ENCODE data around the gene SDHB.

The SDHB gene

GRCh38 chr1:17052038-17052437 lies 1.8 kb downstream of the SDHB start:
- Histone ChIP-seq H4K8ac (ENCODE audit: low read depth, low read length) (no peak overlapping the region), H2BK15ac (replicated peaks; ENCODE audit: low read depth) (no peak overlapping the region), H3K9ac (ENCODE audit: low read length) (no peak overlapping the region), H3K56ac (ENCODE audit: low read length) (no peak overlapping the region), H3K18ac (ENCODE audit: low read length) (no peak overlapping the region), H3K4ac (ENCODE audit: low read depth, low read length) (no peak overlapping the region), H4K5ac (ENCODE audit: low read length) (no peak overlapping the region), H3K36me3 (ENCODE audit: control insufficient read depth, insufficient read depth, low read length) (no peaks in the 10 kb centered on the region), H3K4me3 (ENCODE audit: low read length) (no peak overlapping the region), H3K79me1 (ENCODE audit: low read length) (peaks cover 9% of the 10 kb centered on the region), H2BK120ac (ENCODE audit: low read depth, low read length) (no peak overlapping the region), H3K23ac (ENCODE audit: low read length) (no peak overlapping the region), H3K79me2 (ENCODE audit: control insufficient read depth, insufficient read depth, low read length) (peaks cover 21% of the 10 kb centered on the region), H2AK5ac (ENCODE audit: low read length) (no peak overlapping the region), H3K27ac (ENCODE audit: low read depth, low read length) (no peak overlapping the region), H2BK5ac (ENCODE audit: low read length) (no peak overlapping the region), H3K4me1 (ENCODE audit: control insufficient read depth, low read depth, low read length) (peaks cover 3% of the 10 kb centered on the region), H3K27me3 (ENCODE audit: insufficient read depth, low read length, poor library complexity) (no peaks in the 10 kb centered on the region), H3K4me2 (ENCODE audit: low read length) (no peak overlapping the region)
- no CpG with 5 or more reads among the region's 1 CpG for WGBS (ENCODE audit: extremely low coverage, insufficient coverage, low lambda C conversion rate)
- DNase-seq: no peak

GRCh38 chr1:17047924-17048323 lies 5.9 kb downstream of the SDHB start:
- Histone ChIP-seq H3K4me3 (ENCODE audit: low read length) (no peak overlapping the region), H3K56ac (ENCODE audit: low read length) (no peak overlapping the region), H3K79me1 (ENCODE audit: low read length) (peaks cover 3% of the 10 kb centered on the region), H3K4me2 (ENCODE audit: low read length) (no peak overlapping the region), H3K79me2 (ENCODE audit: control insufficient read depth, insufficient read depth, low read length) (peaks cover 13% of the 10 kb centered on the region), H2BK5ac (ENCODE audit: low read length) (no peak overlapping the region), H3K27me3 (ENCODE audit: insufficient read depth, low read length, poor library complexity) (no peaks in the 10 kb centered on the region), H2AK5ac (ENCODE audit: low read length) (no peak overlapping the region), H3K27ac (ENCODE audit: low read depth, low read length) (no peak overlapping the region), H3K4me1 (ENCODE audit: control insufficient read depth, low read depth, low read length) (peaks cover 1% of the 10 kb centered on the region), H2BK15ac (replicated peaks; ENCODE audit: low read depth) (no peak overlapping the region), H3K4ac (ENCODE audit: low read depth, low read length) (no peak overlapping the region), H3K18ac (ENCODE audit: low read length) (no peak overlapping the region), H3K9ac (ENCODE audit: low read length) (no peak overlapping the region), H4K5ac (ENCODE audit: low read length) (no peak overlapping the region), H2BK120ac (ENCODE audit: low read depth, low read length) (no peak overlapping the region), H3K36me3 (ENCODE audit: control insufficient read depth, insufficient read depth, low read length) (no peaks in the 10 kb centered on the region), H3K23ac (ENCODE audit: low read length) (no peak overlapping the region), H4K8ac (ENCODE audit: low read depth, low read length) (no peak overlapping the region)
- DNase-seq: no peak
- no CpG with 5 or more reads among the region's 5 CpGs for WGBS (ENCODE audit: extremely low coverage, insufficient coverage, low lambda C conversion rate)

- DNase-seq: no peak
- no peak overlapping the region for H2AK5ac ChIP-seq (ENCODE audit: low read length)
- peaks cover 1% of the 10 kb centered on the region for H3K79me2 ChIP-seq (ENCODE audit: control insufficient read depth, insufficient read depth, low read length)
- H2BK120ac ChIP-seq (ENCODE audit: low read depth, low read length): no peak overlapping the region
- H3K27ac ChIP-seq (ENCODE audit: low read depth, low read length): no peak overlapping the region
- no peak overlapping the region for H4K5ac ChIP-seq (ENCODE audit: low read length)
- no peak overlapping the region for H3K18ac ChIP-seq (ENCODE audit: low read length)
- H3K27me3 ChIP-seq (ENCODE audit: insufficient read depth, low read length, poor library complexity): no peaks in the 10 kb centered on the region
- WGBS (ENCODE audit: extremely low coverage, insufficient coverage, low lambda C conversion rate): no CpG with 5 or more reads among the region's 3 CpGs
- no peak overlapping the region for H4K8ac ChIP-seq (ENCODE audit: low read depth, low read length)
- H3K56ac ChIP-seq (ENCODE audit: low read length): no peak overlapping the region
- H3K79me1 ChIP-seq (ENCODE audit: low read length): no peaks in the 10 kb centered on the region
- no peak overlapping the region for H3K23ac ChIP-seq (ENCODE audit: low read length)
- no peak overlapping the region for H3K4ac ChIP-seq (ENCODE audit: low read depth, low read length)
- H3K4me2 ChIP-seq (ENCODE audit: low read length): no peak overlapping the region
- H3K4me3 ChIP-seq (ENCODE audit: low read length): no peak overlapping the region
- no peaks in the 10 kb centered on the region for H3K36me3 ChIP-seq (ENCODE audit: control insufficient read depth, insufficient read depth, low read length)
- H3K4me1 ChIP-seq (ENCODE audit: control insufficient read depth, low read depth, low read length): no peaks in the 10 kb centered on the region
- no peak overlapping the region for H3K9ac ChIP-seq (ENCODE audit: low read length)
- no peak overlapping the region for H2BK5ac ChIP-seq (ENCODE audit: low read length)
- H2BK15ac ChIP-seq (replicated peaks; ENCODE audit: low read depth): no peak overlapping the region
Measured at GRCh38 chr1:17046334-17046657, 7.5 kb downstream of the SDHB start.

GRCh38 chr1:17045634-17046333 lies 8.0 kb downstream of the SDHB start:
- no peak overlapping the region for H3K18ac ChIP-seq (ENCODE audit: low read length)
- DNase-seq: peak; percentile 72
- H3K9ac ChIP-seq (ENCODE audit: low read length): no peak overlapping the region

GRCh38 chr1:17045150-17045549 lies 8.7 kb downstream of the SDHB start:
- H3K79me2 ChIP-seq (ENCODE audit: control insufficient read depth, insufficient read depth, low read length): no peaks in the 10 kb centered on the region
- H4K5ac ChIP-seq (ENCODE audit: low read length): no peak overlapping the region
- no peak overlapping the region for H3K4me2 ChIP-seq (ENCODE audit: low read length)
- no peak overlapping the region for H3K4me3 ChIP-seq (ENCODE audit: low read length)
- H3K4me1 ChIP-seq (ENCODE audit: control insufficient read depth, low read depth, low read length): no peaks in the 10 kb centered on the region
- H3K4ac ChIP-seq (ENCODE audit: low read depth, low read length): no peak overlapping the region
- no peak overlapping the region for H2BK15ac ChIP-seq (replicated peaks; ENCODE audit: low read depth)
- peaks cover 2% of the 10 kb centered on the region for H3K36me3 ChIP-seq (ENCODE audit: control insufficient read depth, insufficient read depth, low read length)
- H3K23ac ChIP-seq (ENCODE audit: low read length): no peak overlapping the region
- no peak for DNase-seq
- no peak overlapping the region for H2AK5ac ChIP-seq (ENCODE audit: low read length)
- H3K27me3 ChIP-seq (ENCODE audit: insufficient read depth, low read length, poor library complexity): no peaks in the 10 kb centered on the region
- no peak overlapping the region for H3K9ac ChIP-seq (ENCODE audit: low read length)
- H3K27ac ChIP-seq (ENCODE audit: low read depth, low read length): no peak overlapping the region
- no peak overlapping the region for H3K18ac ChIP-seq (ENCODE audit: low read length)
- no CpG with 5 or more reads among the region's 5 CpGs for WGBS (ENCODE audit: extremely low coverage, insufficient coverage, low lambda C conversion rate)
- no peak overlapping the region for H4K8ac ChIP-seq (ENCODE audit: low read depth, low read length)
- no peak overlapping the region for H3K56ac ChIP-seq (ENCODE audit: low read length)
- no peak overlapping the region for H2BK120ac ChIP-seq (ENCODE audit: low read depth, low read length)
- no peaks in the 10 kb centered on the region for H3K79me1 ChIP-seq (ENCODE audit: low read length)
- H2BK5ac ChIP-seq (ENCODE audit: low read length): no peak overlapping the region

More at GRCh38 chr1:17045634-17046333, 8.0 kb downstream of the SDHB start:
- Histone ChIP-seq H3K79me2 (ENCODE audit: control insufficient read depth, insufficient read depth, low read length) (no peaks in the 10 kb centered on the region), H4K5ac (ENCODE audit: low read length) (no peak overlapping the region), H3K4me2 (ENCODE audit: low read length) (no peak overlapping the region), H3K36me3 (ENCODE audit: control insufficient read depth, insufficient read depth, low read length) (no peaks in the 10 kb centered on the region), H3K4me3 (ENCODE audit: low read length) (no peak overlapping the region), H3K23ac (ENCODE audit: low read length) (no peak overlapping the region), H3K27ac (ENCODE audit: low read depth, low read length) (no peak overlapping the region), H2AK5ac (ENCODE audit: low read length) (no peak overlapping the region), H3K79me1 (ENCODE audit: low read length) (no peaks in the 10 kb centered on the region), H2BK5ac (ENCODE audit: low read length) (no peak overlapping the region), H4K8ac (ENCODE audit: low read depth, low read length) (no peak overlapping the region), H3K56ac (ENCODE audit: low read length) (no peak overlapping the region), H2BK120ac (ENCODE audit: low read depth, low read length) (no peak overlapping the region), H3K4ac (ENCODE audit: low read depth, low read length) (no peak overlapping the region), H3K27me3 (ENCODE audit: insufficient read depth, low read length, poor library complexity) (no peaks in the 10 kb centered on the region), H2BK15ac (replicated peaks; ENCODE audit: low read depth) (no peak overlapping the region), H3K4me1 (ENCODE audit: control insufficient read depth, low read depth, low read length) (no peaks in the 10 kb centered on the region)
- no CpG with 5 or more reads among the region's 9 CpGs for WGBS (ENCODE audit: extremely low coverage, insufficient coverage, low lambda C conversion rate)

GRCh38 chr1:17043676-17044075 lies 10.2 kb downstream of the SDHB start:
- no peak overlapping the region for H3K4me3 ChIP-seq (ENCODE audit: low read length)
- no peak overlapping the region for H3K9ac ChIP-seq (ENCODE audit: low read length)
- H3K56ac ChIP-seq (ENCODE audit: low read length): no peak overlapping the region
- WGBS (ENCODE audit: extremely low coverage, insufficient coverage, low lambda C conversion rate): no CpG with 5 or more reads among the region's 5 CpGs
- no peak overlapping the region for H4K5ac ChIP-seq (ENCODE audit: low read length)
- H2BK120ac ChIP-seq (ENCODE audit: low read depth, low read length): no peak overlapping the region
- H3K18ac ChIP-seq (ENCODE audit: low read length): no peak overlapping the region
- no peaks in the 10 kb centered on the region for H3K79me2 ChIP-seq (ENCODE audit: control insufficient read depth, insufficient read depth, low read length)
- H2AK5ac ChIP-seq (ENCODE audit: low read length): no peak overlapping the region
- no peak overlapping the region for H3K4me2 ChIP-seq (ENCODE audit: low read length)
- H3K79me1 ChIP-seq (ENCODE audit: low read length): no peaks in the 10 kb centered on the region
- H4K8ac ChIP-seq (ENCODE audit: low read depth, low read length): no peak overlapping the region
- no peak overlapping the region for H2BK5ac ChIP-seq (ENCODE audit: low read length)
- H3K4ac ChIP-seq (ENCODE audit: low read depth, low read length): no peak overlapping the region
- H3K4me1 ChIP-seq (ENCODE audit: control insufficient read depth, low read depth, low read length): no peaks in the 10 kb centered on the region
- DNase-seq: no peak
- no peak overlapping the region for H3K23ac ChIP-seq (ENCODE audit: low read length)
- peaks cover 3% of the 10 kb centered on the region for H3K36me3 ChIP-seq (ENCODE audit: control insufficient read depth, insufficient read depth, low read length)
- no peak overlapping the region for H3K27ac ChIP-seq (ENCODE audit: low read depth, low read length)
- no peak overlapping the region for H2BK15ac ChIP-seq (replicated peaks; ENCODE audit: low read depth)
- H3K27me3 ChIP-seq (ENCODE audit: insufficient read depth, low read length, poor library complexity): no peaks in the 10 kb centered on the region

Data from mesendoderm (in vitro differentiated cells).